Endothelial cell of umbilical vein (primary cell): ENCODE results near the gene FAM153A.
"Not testable (repeated sequence)": the region's sequence is repeated elsewhere in the genome, so short reads cannot be mapped to it uniquely, and the experiment has no call there.

Experiments
- CTCF ChIP-seq, 2 donors: IDR thresholded peaks; 1 replicate in 1 of 2; 2 replicates in 1 of 2; pipeline ENCODE4 v1.5.1; 2011; ENCODE audit warnings: low read length in 2 of 2, mild to moderate bottlenecking in 2 of 2, moderate library complexity in 2 of 2, control low read depth in 1 of 2, inconsistent platforms in 1 of 2, low read depth in 1 of 2; ENCODE audit not compliant: insufficient read depth in 1 of 2; ENCODE audit errors: extremely low read depth in 1 of 2
- EZH2 ChIP-seq: IDR thresholded peaks from 2 replicates; pipeline ENCODE4 v1.6.1; 2012; ENCODE audit warnings: borderline replicate concordance, low read depth, mild to moderate bottlenecking, moderate library complexity, low read length, inconsistent platforms; ENCODE audit not compliant: severe bottlenecking
- FOS ChIP-seq: IDR thresholded peaks from 2 replicates; pipeline ENCODE4 v1.6.1; 2011; ENCODE audit warnings: mild to moderate bottlenecking, low read length, moderate library complexity, borderline replicate concordance; ENCODE audit not compliant: insufficient read depth
- GATA2 ChIP-seq: IDR thresholded peaks from 2 replicates; pipeline ENCODE4 v1.7.0; 2011; ENCODE audit warnings: low read depth, mild to moderate bottlenecking, moderate library complexity, mixed read lengths, low read length; ENCODE audit not compliant: insufficient read length, insufficient read depth
- JUN ChIP-seq: IDR thresholded peaks from 2 replicates; pipeline ENCODE4 v1.6.1; 2011; ENCODE audit warnings: borderline replicate concordance, low read depth; ENCODE audit not compliant: insufficient read length, insufficient read depth
- MAX ChIP-seq: IDR thresholded peaks from 2 replicates; pipeline ENCODE4 v1.6.1; 2011; ENCODE audit not compliant: insufficient read depth, insufficient read length
- MYC ChIP-seq: IDR thresholded peaks from one replicate; pipeline ENCODE4 v1.6.1; 2011; ENCODE audit warnings: mild to moderate bottlenecking, low read depth, low read length
- POLR2A ChIP-seq: IDR thresholded peaks from 2 replicates; pipeline ENCODE4 v1.6.1; 2012; ENCODE audit warnings: low read depth, mild to moderate bottlenecking, control low read depth, low read length
- POLR2AphosphoS5 ChIP-seq: IDR thresholded peaks from 2 replicates; pipeline ENCODE4 v1.6.1; 2012; ENCODE audit warnings: low read depth, mild to moderate bottlenecking, control low read depth, low read length, moderate library complexity; ENCODE audit not compliant: insufficient read depth

- TF ChIP-seq POLR2AphosphoS5; EZH2; CTCF (IDR thresholded peaks at IDR 0.05; ENCODE audit: extremely low read depth in 1 of 2, insufficient read depth in 1 of 2, low read depth in 1 of 2, low read length in 2 of 2); JUN; MAX; POLR2A; FOS; MYC; GATA2: not testable (repeated sequence)
These were observed 21.7 kb downstream of the FAM153A start for GRCh38 chr5:177760954-177761353.
